ENCODE measurements around the gene DCHS1. TPM values are rescaled to one million over a fixed set of nuclear protein-coding genes. Genes with fewer than 3 reads are reported as not detected.

The DCHS1 gene
- total and polyA plus RNA-seq, 2 donors (not counting 1 experiment from before 2014, with no cell fraction given): 0.92 to 23.9 TPM

DNA sequence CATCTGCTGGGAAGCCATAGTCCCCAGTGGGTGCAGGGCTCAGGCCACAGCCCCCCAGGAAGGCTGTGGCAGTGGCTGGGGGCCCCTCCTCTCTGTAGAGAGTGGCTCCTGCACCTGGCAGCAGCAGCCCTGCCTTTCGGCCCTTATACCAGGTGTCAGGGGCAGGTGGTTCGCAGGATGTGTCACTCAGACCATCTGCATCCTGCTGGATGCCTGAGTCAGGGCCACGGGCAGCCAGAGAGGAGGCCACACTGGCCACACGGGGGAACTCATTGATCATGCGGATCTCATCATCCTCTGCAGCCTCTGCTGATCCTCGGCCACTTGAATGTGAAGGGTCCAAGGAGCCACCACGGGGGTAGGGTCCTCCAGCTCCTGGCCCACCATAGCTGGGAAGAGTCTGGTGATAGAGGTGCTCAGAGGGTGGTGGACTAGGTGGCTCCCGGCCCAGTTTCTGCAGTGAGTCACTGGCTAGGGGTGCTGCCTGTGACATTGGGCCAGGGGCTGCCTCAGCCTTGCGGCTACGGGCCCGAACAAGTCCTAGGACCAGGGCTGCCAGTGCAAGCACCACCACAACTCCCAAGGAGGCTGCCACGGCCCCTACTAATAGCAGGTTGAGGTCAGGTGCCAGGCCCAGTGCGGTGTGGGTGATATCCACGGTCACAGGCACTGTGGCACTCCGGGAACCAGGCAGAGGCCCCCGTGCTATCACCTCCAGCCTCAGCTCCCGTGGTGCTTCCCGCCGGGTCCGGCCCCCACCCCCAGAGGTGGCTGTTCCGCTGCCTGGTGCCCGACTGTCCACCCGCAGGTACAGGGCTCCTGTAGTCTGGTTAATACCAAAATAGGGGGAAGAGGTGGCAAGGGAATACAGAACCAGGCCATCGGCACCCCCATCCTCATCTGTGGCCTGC is 33.1 kb downstream of the DCHS1 start:
- Histone ChIP-seq H4K20me1 (ENCODE audit: control insufficient read depth, extremely low read depth, insufficient read depth, low read length) (no peaks in the 10 kb centered on the region), H3K27ac (ENCODE audit: insufficient read depth, low read length) (no peak overlapping the region), H3K36me3 (ENCODE audit: control insufficient read depth, insufficient read depth, low read length) (no peaks in the 10 kb centered on the region), H3K27me3 (ENCODE audit: control insufficient read depth, insufficient read depth, low read length) (no peaks in the 10 kb centered on the region), H3K4me1 (ENCODE audit: control insufficient read depth, extremely low read depth, insufficient read depth, low read length) (peaks cover under 1% of the 10 kb centered on the region), H3K4me2 (ENCODE audit: extremely low read depth, insufficient read depth, low read length) (no peak overlapping the region), H2AFZ (ENCODE audit: low read length) (no peak overlapping the region), H3K9ac (ENCODE audit: insufficient read depth, low read length) (no peak overlapping the region), H3K79me2 (ENCODE audit: control insufficient read depth, insufficient read depth, low read length) (peaks cover 7% of the 10 kb centered on the region), H3K9me3 (ENCODE audit: control insufficient read depth, insufficient read depth, low read depth, low read length) (no peaks in the 10 kb centered on the region), H3K4me3 (replicated peaks in 1 of 4; ENCODE audit: control extremely low read depth in 1 of 4, insufficient read depth in 1 of 4, low read depth in 3 of 4, low read length in 4 of 4) (no peak overlapping the region)
- no peak for DNase-seq (ENCODE audit: low read depth in 2 of 2)
- TF ChIP-seq EZH2 (IDR thresholded peaks at IDR 0.05; ENCODE audit: low read length, missing control alignments): no peak
- TF ChIP-seq CTCF (conservative IDR thresholded peaks at IDR 0.05 in 1 of 2, IDR thresholded peaks at IDR 0.05 in 1 of 2; ENCODE audit: low read depth in 1 of 2, low read length in 2 of 2): no peak

GRCh38 chr11:6621711-6622211 is 33.8 kb downstream of the DCHS1 start:
- Histone ChIP-seq H4K20me1 (ENCODE audit: control insufficient read depth, extremely low read depth, insufficient read depth, low read length) (no peaks in the 10 kb centered on the region), H3K9me3 (ENCODE audit: control insufficient read depth, insufficient read depth, low read depth, low read length) (no peaks in the 10 kb centered on the region), H3K79me2 (ENCODE audit: control insufficient read depth, insufficient read depth, low read length) (peaks cover 12% of the 10 kb centered on the region), H3K9ac (ENCODE audit: insufficient read depth, low read length) (no peak overlapping the region), H3K36me3 (ENCODE audit: control insufficient read depth, insufficient read depth, low read length) (peaks cover under 1% of the 10 kb centered on the region), H3K4me2 (ENCODE audit: extremely low read depth, insufficient read depth, low read length) (no peak overlapping the region), H2AFZ (ENCODE audit: low read length) (no peak overlapping the region), H3K27ac (ENCODE audit: insufficient read depth, low read length) (no peak overlapping the region), H3K27me3 (ENCODE audit: control insufficient read depth, insufficient read depth, low read length) (no peaks in the 10 kb centered on the region), H3K4me1 (ENCODE audit: control insufficient read depth, extremely low read depth, insufficient read depth, low read length) (peaks cover 2% of the 10 kb centered on the region), H3K4me3 (replicated peaks in 1 of 4; ENCODE audit: control extremely low read depth in 1 of 4, insufficient read depth in 1 of 4, low read depth in 3 of 4, low read length in 4 of 4) (no peak overlapping the region)
- TF ChIP-seq CTCF (conservative IDR thresholded peaks at IDR 0.05 in 1 of 2, IDR thresholded peaks at IDR 0.05 in 1 of 2; ENCODE audit: low read depth in 1 of 2, low read length in 2 of 2) (no peak), EZH2 (IDR thresholded peaks at IDR 0.05; ENCODE audit: low read length, missing control alignments) (no peak)
- no peak for DNase-seq (ENCODE audit: low read depth in 2 of 2)

DNA sequence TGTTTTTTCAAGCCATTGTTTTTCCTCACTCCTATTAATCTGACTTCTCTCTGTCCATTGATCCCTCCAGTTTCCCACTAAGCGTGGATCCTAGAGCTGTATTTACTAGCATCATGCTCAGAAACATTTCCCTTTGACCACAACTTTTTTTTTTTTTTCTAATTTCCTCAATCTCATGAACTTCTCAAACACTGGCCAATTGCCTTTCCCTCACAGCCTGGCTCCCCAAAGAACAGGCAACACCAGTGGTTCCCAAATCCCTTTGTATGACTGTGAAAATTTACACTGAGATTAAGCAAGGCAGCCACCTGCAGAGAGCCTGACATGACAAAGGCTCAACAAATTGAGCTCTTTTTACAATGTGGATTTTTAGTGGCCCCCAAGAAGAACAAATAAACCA is 35.0 kb downstream of the DCHS1 start:
- no peak overlapping the region for H3K9ac ChIP-seq (ENCODE audit: insufficient read depth, low read length)
- no peak overlapping the region for H3K4me2 ChIP-seq (ENCODE audit: extremely low read depth, insufficient read depth, low read length)
- no peak overlapping the region for H2AFZ ChIP-seq (ENCODE audit: low read length)
- H3K36me3 ChIP-seq (ENCODE audit: control insufficient read depth, insufficient read depth, low read length): peaks cover 6% of the 10 kb centered on the region
- H3K79me2 ChIP-seq (ENCODE audit: control insufficient read depth, insufficient read depth, low read length): peaks cover 13% of the 10 kb centered on the region
- H3K4me3 ChIP-seq (replicated peaks in 1 of 4; ENCODE audit: control extremely low read depth in 1 of 4, insufficient read depth in 1 of 4, low read depth in 3 of 4, low read length in 4 of 4): no peak overlapping the region
- H3K27me3 ChIP-seq (ENCODE audit: control insufficient read depth, insufficient read depth, low read length): no peaks in the 10 kb centered on the region
- TF ChIP-seq CTCF (conservative IDR thresholded peaks at IDR 0.05 in 1 of 2, IDR thresholded peaks at IDR 0.05 in 1 of 2; ENCODE audit: low read depth in 1 of 2, low read length in 2 of 2) (no peak), EZH2 (IDR thresholded peaks at IDR 0.05; ENCODE audit: low read length, missing control alignments) (no peak)
- peaks cover 4% of the 10 kb centered on the region for H3K4me1 ChIP-seq (ENCODE audit: control insufficient read depth, extremely low read depth, insufficient read depth, low read length)
- no peaks in the 10 kb centered on the region for H4K20me1 ChIP-seq (ENCODE audit: control insufficient read depth, extremely low read depth, insufficient read depth, low read length)
- H3K27ac ChIP-seq (ENCODE audit: insufficient read depth, low read length): no peak overlapping the region
- no peak for DNase-seq (ENCODE audit: low read depth in 2 of 2)
- no peaks in the 10 kb centered on the region for H3K9me3 ChIP-seq (ENCODE audit: control insufficient read depth, insufficient read depth, low read depth, low read length)
